Memory B cell (primary cell): ENCODE measurements around the gene PPP1R3F.
"Not testable (repeated sequence)": the region's sequence is repeated elsewhere in the genome, so short reads cannot be mapped to it uniquely, and the experiment has no call there.

Experiments
- ATAC-seq: fragments of 150-1000 bp; cut with Tn5 transposase; 2 replicates; pipeline ENCODE4 v1.10.0; 2021; ENCODE audit warnings: low read depth, mild to moderate bottlenecking, moderate library complexity
- DNase-seq, 2 donors: peaks; one replicate each; pipeline ENCODE4 v3.0.0; 2022; ENCODE audit warnings: low spot score in 2 of 2
- H3K27ac Mint-ChIP-seq: one replicate; pipeline ENCODE4 v1.8.0; 2022; ENCODE audit warnings: mild to moderate bottlenecking, moderate library complexity, mixed read lengths
- H3K27me3 Mint-ChIP-seq: one replicate; pipeline ENCODE4 v1.8.0; 2022; ENCODE audit warnings: mixed read lengths
- H3K36me3 Mint-ChIP-seq: one replicate; pipeline ENCODE4 v1.8.0; 2022; ENCODE audit warnings: mild to moderate bottlenecking, mixed read lengths
- H3K4me1 Mint-ChIP-seq: one replicate; pipeline ENCODE4 v1.8.0; 2022; ENCODE audit warnings: mixed read lengths
- H3K4me3 Mint-ChIP-seq: one replicate; pipeline ENCODE4 v1.8.0; 2022; ENCODE audit warnings: mild to moderate bottlenecking, moderate library complexity, mixed read lengths
- H3K9me3 Mint-ChIP-seq: one replicate; pipeline ENCODE4 v1.8.0; 2022; ENCODE audit warnings: mixed read lengths

Gene PPP1R3F

GRCh38 chrX:49331282-49331681, 61.7 kb downstream of the PPP1R3F start, which contains the start of gene GAGE13:
GAGE13 (plus strand) TSS chrX:49331582; CDS start chrX:49332738, 1,156 bp downstream.
- not testable (repeated sequence) for H3K4me3 Mint-ChIP-seq, H3K27ac Mint-ChIP-seq, H3K9me3 Mint-ChIP-seq, H3K4me1 Mint-ChIP-seq, ATAC-seq, DNase-seq, H3K36me3 Mint-ChIP-seq, H3K27me3 Mint-ChIP-seq

DNA sequence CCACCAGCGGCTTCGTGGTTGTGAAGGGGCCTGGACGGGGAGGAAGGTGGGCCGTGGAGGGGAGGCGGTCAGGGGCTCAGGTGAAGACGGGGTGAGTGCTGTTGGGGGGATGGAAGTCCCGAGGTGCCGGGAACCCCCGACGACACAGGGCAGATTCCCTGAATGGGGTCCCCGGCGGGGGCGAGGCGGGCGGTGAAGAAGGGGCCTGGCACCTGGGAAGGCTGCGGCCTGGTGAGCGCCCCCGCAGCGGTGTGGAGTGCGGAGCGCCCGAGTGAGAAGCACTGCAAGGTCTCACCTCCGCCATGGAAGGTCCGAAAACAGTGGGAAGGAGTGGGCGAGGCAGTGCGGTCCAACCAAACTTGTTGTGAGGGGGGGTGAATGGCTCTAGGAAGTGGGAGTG, 62.2 kb downstream of the PPP1R3F start:
- not testable (repeated sequence) for H3K4me3 Mint-ChIP-seq, ATAC-seq, H3K36me3 Mint-ChIP-seq, H3K27me3 Mint-ChIP-seq, H3K4me1 Mint-ChIP-seq, H3K9me3 Mint-ChIP-seq, DNase-seq, H3K27ac Mint-ChIP-seq
